ENCODE results near the gene PPP2R5A.

GRCh38 chr1:212288615-212289014, 3.4 kb downstream of the PPP2R5A start:
- TF ChIP-seq CTCF (IDR thresholded peaks at IDR 0.05) (no peak), POLR2A (IDR thresholded peaks at IDR 0.05) (no peak)

Measured in Peyer's patch (tissue), 4 donors.